ENCODE results near the gene ZNF497.
"Not testable (repeated sequence)": the region's sequence is repeated elsewhere in the genome, so short reads cannot be mapped to it uniquely, and the experiment has no call there.

ZNF497 gene

GRCh38 chr19:58366585-58367430 lies 4.3 kb upstream of the ZNF497 start:
- no peak for DNase-seq

- DNase-seq = no peak
Observed at GRCh38 chr19:58364146-58364545, 1.6 kb upstream of the ZNF497 start.

GRCh38 chr19:58361900-58362271 lies 665 bp downstream of the ZNF497 start:
- no peak for DNase-seq

- no peak for DNase-seq
Observed at GRCh38 chr19:58357481-58358145, 4.9 kb downstream of the ZNF497 start.

GRCh38 chr19:58356766-58357480 lies 5.6 kb downstream of the ZNF497 start:
- no peak for DNase-seq

GRCh38 chr19:58355908-58356765 lies 6.4 kb downstream of the ZNF497 start:
- DNase-seq = no peak

GRCh38 chr19:58355215-58355796 lies 7.2 kb downstream of the ZNF497 start:
- DNase-seq = no peak

GRCh38 chr19:58354478-58355030 lies 8.0 kb downstream of the ZNF497 start:
- DNase-seq = no peak

GRCh38 chr19:58353717-58354477 lies 8.7 kb downstream of the ZNF497 start:
- DNase-seq = no peak

- DNase-seq = no peak
Observed at GRCh38 chr19:58352760-58353671, 9.5 kb downstream of the ZNF497 start, which contains the start of gene A1BG. TSS of gene A1BG (minus strand) at chr19:58353492. CDS start at chr19:58353437, 55 bp downstream.

GRCh38 chr19:58351990-58352755 lies 10.4 kb downstream of the ZNF497 start:
- no peak for DNase-seq

GRCh38 chr19:58351558-58351878 lies 11.0 kb downstream of the ZNF497 start:
- DNase-seq = no peak

GRCh38 chr19:58350871-58351557 lies 11.5 kb downstream of the ZNF497 start:
- DNase-seq = no peak

- DNase-seq = no peak
Observed at GRCh38 chr19:58350001-58350861, 12.3 kb downstream of the ZNF497 start.

- DNase-seq = no peak
Observed at GRCh38 chr19:58349590-58349989, 13.0 kb downstream of the ZNF497 start.

- not testable (repeated sequence) for DNase-seq
Observed at GRCh38 chr19:58348080-58348479, 14.5 kb downstream of the ZNF497 start.

Measured in NK-92 treated with Interleukin-12 subunit alpha and Interleukin-12 subunit beta, amount 100 ng/mL, for 24 hours (cell line).